ENCODE data around the gene KPNA6. TPM values are rescaled to one million over a fixed set of nuclear protein-coding genes. Genes with fewer than 3 reads are reported as not detected.

KPNA6 gene
- total and polyA plus RNA-seq, 9 of the 15 experiments (the other 6 are each of a cell fraction or from before 2014, with no cell fraction given) = 20.1 to 54.6 (median 32.2) TPM

GRCh38 chr1:32201011-32201855 is 93.4 kb downstream of the KPNA6 start (continued):
- TF ChIP-seq PRDM10 (IDR thresholded peaks at IDR 0.05; ENCODE audit: partially characterized antibody) (peak; percentile 67), ZNF121 (CRISPR knock-in tag; conservative IDR thresholded peaks at IDR 0.05) (no peak), TRIM25 (IDR thresholded peaks at IDR 0.05; ENCODE audit: borderline replicate concordance) (no peak), THAP12 (CRISPR knock-in tag; IDR thresholded peaks at IDR 0.05) (no peak), TCF7L2 (IDR thresholded peaks at IDR 0.05; ENCODE audit: low read depth, low read length) (no peak), ARNT (IDR thresholded peaks at IDR 0.05) (no peak), ZNF24 (IDR thresholded peaks at IDR 0.05) (no peak), ZNF583 (CRISPR knock-in tag; IDR thresholded peaks at IDR 0.05) (no peak), POLR2AphosphoS5 (IDR thresholded peaks at IDR 0.05; ENCODE audit: control insufficient read depth, insufficient read depth, low read depth, low read length) (peak; percentile 62; the same call in 1 of the 2 replicates), KAT7 (CRISPR knock-in tag; IDR thresholded peaks at IDR 0.05; ENCODE audit: borderline replicate concordance) (0 out of 2 replicates have a peak, but pooled peaks have one; percentile 62), ETV1 (tag; conservative IDR thresholded peaks at IDR 0.05; ENCODE audit: low read depth) (0 out of 2 replicates have a peak, but pooled peaks have one; percentile 31), ZNF239 (CRISPR knock-in tag; IDR thresholded peaks at IDR 0.05) (no peak), ATF4 (CRISPR knock-in tag; IDR thresholded peaks at IDR 0.05) (no peak), CHAMP1 (IDR thresholded peaks at IDR 0.05) (no peak), ELF2 (CRISPR knock-in tag; IDR thresholded peaks at IDR 0.05) (no peak)
